ENCODE results near the gene COMTD1.

COMTD1 gene

GRCh38 chr10:75186310-75186709 lies 49.4 kb downstream of the COMTD1 start:
- H3K4me3 ChIP-seq (ENCODE audit: low read depth, low read length) = no peak overlapping the region
- no peak for DNase-seq (ENCODE audit: low read depth)
- TF ChIP-seq MYC (IDR thresholded peaks at IDR 0.05; ENCODE audit: low read depth, low read length) (no peak), MAX (IDR thresholded peaks at IDR 0.05; ENCODE audit: low read depth, low read length) (no peak), POLR2A (IDR thresholded peaks at IDR 0.05; ENCODE audit: extremely low read depth, insufficient read length) (no peak), CTCF (IDR thresholded peaks at IDR 0.05; ENCODE audit: low read depth, low read length) (no peak)

Measured in NB4 (cell line).